ENCODE results near the gene CCDC106. TPM values are rescaled to one million over a fixed set of nuclear protein-coding genes. Genes with fewer than 3 reads are reported as not detected.
A peak's percentile ranks its signal among the peaks of the same experiment; 100 is the strongest.

The CCDC106 gene
- total and polyA plus RNA-seq, 2 of the 4 experiments (the other 2 are of a cell fraction): 2.3 to 13.6 TPM

GRCh38 chr19:55603115-55603514 is 44.9 kb upstream of the CCDC106 start:
- no peak overlapping the region for H3K4me3 ChIP-seq (ENCODE audit: insufficient read depth, low read depth, low read length)
- peaks cover 24% of the 10 kb centered on the region; the same call in 1 of the 2 replicates for H4K20me1 ChIP-seq (ENCODE audit: insufficient read depth, low read length)
- H2BK20ac ChIP-seq (ENCODE audit: low read depth, low read length): no peak overlapping the region
- H2BK120ac ChIP-seq (ENCODE audit: low read depth, low read length): no peak overlapping the region
- ChIA-PET CTCF (no interaction called here), POLR2A (ENCODE audit: unreplicated experiment) (no interaction called here)
- WGBS, 2 experiments (ENCODE audit: extremely low coverage in 2 of 2, insufficient read length in 1 of 2): 92% methylated on average over 14 of the region's 21 CpGs; no CpG with 5 or more reads in 1 of the 2 experiments
- H3K14ac ChIP-seq (replicated peaks; ENCODE audit: low read depth, low read length): no peak overlapping the region
- no TSS peak for BruUV-seq (replicated peaks)
- peaks cover 29 to 50% of the 10 kb centered on the region in 2 experiments for H3K79me1 ChIP-seq (ENCODE audit: low read depth in 1 of 2, low read length in 2 of 2)
- H3K4me1 ChIP-seq (ENCODE audit: control insufficient read depth, insufficient read depth, low read length): peaks cover 9% of the 10 kb centered on the region
- dilution Hi-C loops (cut with HindIII; ENCODE audit: low sequenced_read_pairs, unreplicated experiment): no loop called here
- DNase-seq (no peak), ATAC-seq (ENCODE audit: low read depth) (no peak)
- H2AFZ ChIP-seq (replicated peaks; ENCODE audit: low read length, poor library complexity): no peak overlapping the region
- no peak overlapping the region for H2BK5ac ChIP-seq (ENCODE audit: low read depth, low read length, poor library complexity, severe bottlenecking)
- no peak overlapping the region for H3K23ac ChIP-seq (ENCODE audit: low read depth, low read length)
- H3K4ac ChIP-seq (ENCODE audit: low read depth, low read length): no peak overlapping the region
- H2BK15ac ChIP-seq (ENCODE audit: low read depth, low read length): no peak overlapping the region
- H4K91ac ChIP-seq (ENCODE audit: insufficient read depth, low read depth, low read length): no peak overlapping the region
- 0 out of 2 replicates have a peak, but pooled peaks cover 1% of the 10 kb centered on the region for H3K36me3 ChIP-seq (ENCODE audit: control insufficient read depth, insufficient read depth, low read length)
- H3K9me1 ChIP-seq (ENCODE audit: insufficient read depth, low read length): peaks cover 11% of the 10 kb centered on the region; the same call in 1 of the 2 replicates
- H3K9me3 ChIP-seq (ENCODE audit: control insufficient read depth, insufficient read depth, low read length): no peaks in the 10 kb centered on the region
- intact Hi-C loops (cut with micrococcal nuclease): no loop called here
- no peaks in the 10 kb centered on the region for H3K27me3 ChIP-seq (ENCODE audit: control insufficient read depth, insufficient read depth, low read length)
- H4K8ac ChIP-seq (ENCODE audit: low read depth in 2 of 2, low read length in 2 of 2): no peak overlapping the region
- H3K4me2 ChIP-seq (ENCODE audit: low read depth, low read length): no peak overlapping the region
- H2AK5ac ChIP-seq (ENCODE audit: low read depth, low read length): no peak overlapping the region
- in situ Hi-C loops (cut with MboI; ENCODE audit: low sequenced_read_pairs): no loop called here
- peak overlapping the region; percentile 17 for H2AK9ac ChIP-seq (replicated peaks; ENCODE audit: low read depth, low read length, poor library complexity)
- no peak overlapping the region for H3K56ac ChIP-seq (ENCODE audit: extremely low read depth, insufficient read depth, low read length)
- H3K27ac ChIP-seq (ENCODE audit: insufficient read depth, low read length): no peak overlapping the region
- TF ChIP-seq RCOR1 (IDR thresholded peaks at IDR 0.05; ENCODE audit: insufficient replicate concordance, low read length): no peak
- no peak for TF ChIP-seq RFX5 (IDR thresholded peaks at IDR 0.05; ENCODE audit: low read depth, low read length)
- H3K9ac ChIP-seq (ENCODE audit: low read depth, low read length): no peak overlapping the region
- no peak overlapping the region for H3K18ac ChIP-seq (ENCODE audit: low read depth, low read length)
- H4K5ac ChIP-seq (ENCODE audit: low read depth, low read length): no peak overlapping the region

Measured in IMR-90 (cell line).